HG02981 (cell line): ENCODE data around the gene ABCG8.

Experiments
- ATAC-seq: cut with Tn5 transposase; IDR thresholded peaks from one replicate; pipeline ENCODE4 v1.9.1; 2021; ENCODE audit warnings: mild to moderate bottlenecking, moderate library complexity; ENCODE audit not compliant: unreplicated experiment

The ABCG8 gene

GRCh38 chr2:43854671-43855070, 15.9 kb downstream of the ABCG8 start:
- no peak for ATAC-seq

- no peak for ATAC-seq
These were observed 16.5 kb downstream of the ABCG8 start for GRCh38 chr2:43855292-43855691.

- no peak for ATAC-seq
These were observed 33.4 kb downstream of the ABCG8 start for GRCh38 chr2:43872151-43872550.

GRCh38 chr2:43874776-43875451, 36.1 kb downstream of the ABCG8 start:
- ATAC-seq, result no peak

GRCh38 chr2:43877782-43878464, 39.2 kb downstream of the ABCG8 start:
- peak; percentile 70 for ATAC-seq

- ATAC-seq, result no peak
These were observed 40.5 kb downstream of the ABCG8 start for GRCh38 chr2:43879261-43879660.

GRCh38 chr2:43880471-43880870, 41.7 kb downstream of the ABCG8 start:
- no peak for ATAC-seq

- ATAC-seq, result no peak
These were observed 42.2 kb downstream of the ABCG8 start for GRCh38 chr2:43880952-43881351.

- no peak for ATAC-seq
These were observed 43.5 kb downstream of the ABCG8 start for GRCh38 chr2:43882312-43882711.

GRCh38 chr2:43884689-43885088, 45.9 kb downstream of the ABCG8 start:
- ATAC-seq, result no peak

GRCh38 chr2:43885132-43885632, 46.4 kb downstream of the ABCG8 start:
- no peak for ATAC-seq

GRCh38 chr2:43887176-43887575, 48.4 kb downstream of the ABCG8 start:
- no peak for ATAC-seq

GRCh38 chr2:43889416-43889815, 50.6 kb downstream of the ABCG8 start:
- ATAC-seq, result no peak

GRCh38 chr2:43890855-43891254, 52.1 kb downstream of the ABCG8 start:
- ATAC-seq, result no peak

- no peak for ATAC-seq
These were observed 56.0 kb downstream of the ABCG8 start for GRCh38 chr2:43894743-43895142.

GRCh38 chr2:43896906-43897305, 58.1 kb downstream of the ABCG8 start:
- no peak for ATAC-seq

- ATAC-seq, result no peak
These were observed 58.7 kb downstream of the ABCG8 start for GRCh38 chr2:43897492-43897891.

GRCh38 chr2:43898134-43898837, 59.5 kb downstream of the ABCG8 start:
- ATAC-seq, result no peak

- no peak for ATAC-seq
These were observed 60.1 kb downstream of the ABCG8 start for GRCh38 chr2:43898838-43899346.

- no peak for ATAC-seq
These were observed 60.8 kb downstream of the ABCG8 start for GRCh38 chr2:43899589-43899988.

- ATAC-seq, result no peak
These were observed 66.6 kb downstream of the ABCG8 start for GRCh38 chr2:43905371-43905803.

GRCh38 chr2:43905871-43906270, 67.1 kb downstream of the ABCG8 start:
- no peak for ATAC-seq
